IMR-90 (cell line): ENCODE data around the gene HSF2BP. TPM values are rescaled to one million over a fixed set of nuclear protein-coding genes. Genes with fewer than 3 reads are reported as not detected.

ENCODE experiments used
- ATAC-seq: fragments of 200-7000 bp; cut with Tn5 transposase; 2 replicates; pipeline ENCODE4 v1.9.1; 2020; ENCODE audit warnings: low read depth, mild to moderate bottlenecking, moderate library complexity
- BruUV-seq: library from RNA; stranded (reverse); fragments of 400-500 nt; replicated peaks from 2 replicates; lab custom pipeline; 2021; lab: Mats Ljungman, UMichigan
- CTCF ChIA-PET: fragments of 300-600 bp; formaldehyde crosslinking; extraction: SDS; loops from one replicate; lab custom pipeline; 2021; ENCODE audit warnings: antibody characterized with exemption; lab: Yijun Ruan, JAX
- POLR2A ChIA-PET: fragments of 300-600 bp; sonication (Branson Sonifier 250); formaldehyde crosslinking; loops from one replicate; lab custom pipeline; 2022; ENCODE audit warnings: antibody characterized with exemption; ENCODE audit not compliant: unreplicated experiment; lab: Charles Lee
- DNase-seq: peaks from one replicate; pipeline ENCODE4 v3.0.0; 2013
- H2AFZ ChIP-seq: replicated peaks from 2 replicates; pipeline ENCODE3; 2013; ENCODE audit warnings: low read length, mild to moderate bottlenecking; ENCODE audit not compliant: poor library complexity
- H2AK5ac ChIP-seq: 2 replicates; pipeline ENCODE4 v1.6.1; 2013; ENCODE audit warnings: low read depth, low read length, inconsistent platforms
- H2AK9ac ChIP-seq: replicated peaks from 2 replicates; pipeline ENCODE3; 2013; ENCODE audit warnings: mild to moderate bottlenecking, low read depth, low read length, moderate library complexity; ENCODE audit not compliant: poor library complexity
- H2BK120ac ChIP-seq: 2 replicates; pipeline ENCODE4 v1.6.1; 2013; ENCODE audit warnings: low read depth, low read length, inconsistent platforms
- H2BK15ac ChIP-seq: 3 replicates; pipeline ENCODE4 v1.6.1; 2013; ENCODE audit warnings: low read depth, low read length, inconsistent platforms
- H2BK20ac ChIP-seq: 2 replicates; pipeline ENCODE4 v1.6.1; 2013; ENCODE audit warnings: low read depth, mild to moderate bottlenecking, inconsistent platforms, low read length, moderate library complexity
- H2BK5ac ChIP-seq: 2 replicates; pipeline ENCODE4 v1.6.1; 2013; ENCODE audit warnings: mild to moderate bottlenecking, low read depth, low read length, inconsistent platforms; ENCODE audit not compliant: poor library complexity, severe bottlenecking
- H3K14ac ChIP-seq: replicated peaks from 2 replicates; pipeline ENCODE4 v1.6.1; 2013; ENCODE audit warnings: low read depth, low read length, inconsistent platforms
- H3K18ac ChIP-seq: 2 replicates; pipeline ENCODE4 v1.6.1; 2013; ENCODE audit warnings: low read depth, low read length, control low read depth
- H3K23ac ChIP-seq: 2 replicates; pipeline ENCODE4 v1.6.1; 2013; ENCODE audit warnings: low read depth, low read length, inconsistent platforms
- H3K27ac ChIP-seq: 2 replicates; pipeline ENCODE4 v1.5.1; 2013; ENCODE audit warnings: mild to moderate bottlenecking, control low read depth, low read length; ENCODE audit not compliant: insufficient read depth
- H3K27me3 ChIP-seq: 2 replicates; pipeline ENCODE4 v1.6.1; 2013; ENCODE audit warnings: low read length; ENCODE audit not compliant: control insufficient read depth, insufficient read depth
- H3K36me3 ChIP-seq: 2 replicates; pipeline ENCODE4 v1.6.1; 2013; ENCODE audit warnings: low read length, mixed read lengths; ENCODE audit not compliant: control insufficient read depth, insufficient read depth
- H3K4ac ChIP-seq: 2 replicates; pipeline ENCODE4 v1.6.1; 2013; ENCODE audit warnings: low read depth, low read length, inconsistent platforms
- H3K4me1 ChIP-seq: 2 replicates; pipeline ENCODE4 v1.6.1; 2013; ENCODE audit warnings: low read length, mixed read lengths; ENCODE audit not compliant: control insufficient read depth, insufficient read depth
- H3K4me2 ChIP-seq: 2 replicates; pipeline ENCODE4 v1.6.1; 2013; ENCODE audit warnings: low read depth, mild to moderate bottlenecking, control low read depth, low read length, moderate library complexity
- H3K4me3 ChIP-seq: 2 replicates; pipeline ENCODE4 v1.5.1; 2013; ENCODE audit warnings: low read depth, mild to moderate bottlenecking, control low read depth, low read length, moderate library complexity; ENCODE audit not compliant: insufficient read depth
- H3K56ac ChIP-seq: 2 replicates; pipeline ENCODE4 v1.6.1; 2013; ENCODE audit warnings: low read length, inconsistent platforms; ENCODE audit not compliant: insufficient read depth; ENCODE audit errors: extremely low read depth
- H3K79me1 ChIP-seq, 2 experiments: 2 replicates each; pipeline ENCODE4 v1.6.1; 2013; ENCODE audit warnings: low read length in 2 of 2, inconsistent platforms in 1 of 2, low read depth in 1 of 2
- H3K9ac ChIP-seq: 2 replicates; pipeline ENCODE4 v1.6.1; 2013; ENCODE audit warnings: low read depth, low read length, control low read depth
- H3K9me1 ChIP-seq: 2 replicates; pipeline ENCODE4 v1.6.1; 2013; ENCODE audit warnings: low read length, inconsistent platforms; ENCODE audit not compliant: insufficient read depth
- H3K9me3 ChIP-seq: 2 replicates; pipeline ENCODE4 v1.6.1; 2013; ENCODE audit warnings: low read length; ENCODE audit not compliant: control insufficient read depth, insufficient read depth
- H4K20me1 ChIP-seq: 2 replicates; pipeline ENCODE4 v1.6.1; 2013; ENCODE audit warnings: low read length, inconsistent platforms; ENCODE audit not compliant: insufficient read depth
- H4K5ac ChIP-seq: 2 replicates; pipeline ENCODE4 v1.6.1; 2013; ENCODE audit warnings: mild to moderate bottlenecking, low read depth, low read length, control low read depth
- H4K8ac ChIP-seq, 2 experiments: 2 replicates each; pipeline ENCODE4 v1.6.1; 2013; ENCODE audit warnings: low read depth in 2 of 2, low read length in 2 of 2, control low read depth in 1 of 2, inconsistent platforms in 1 of 2
- H4K91ac ChIP-seq: 2 replicates; pipeline ENCODE4 v1.6.1; 2013; ENCODE audit warnings: low read depth, low read length, inconsistent platforms; ENCODE audit not compliant: insufficient read depth
- BHLHE40 ChIP-seq: fragments of 150-350 bp; IDR thresholded peaks from 2 replicates; pipeline ENCODE4 v1.6.1; 2016; ENCODE audit warnings: mild to moderate bottlenecking, low read depth, low read length
- CEBPB ChIP-seq: IDR thresholded peaks from 2 replicates; pipeline ENCODE4 v1.6.1; 2012; ENCODE audit warnings: low read depth, low read length, improper control_type of control experiment
- CHD1 ChIP-seq: IDR thresholded peaks from 2 replicates; pipeline ENCODE4 v1.6.1; 2012; ENCODE audit warnings: low read depth, low read length, improper control_type of control experiment
- CTCF ChIP-seq: conservative IDR thresholded peaks from 2 replicates; pipeline ENCODE4 v1.5.1; 2012; ENCODE audit warnings: mild to moderate bottlenecking, low read depth, low read length, improper control_type of control experiment
- FOS ChIP-seq: fragments of 150-350 bp; IDR thresholded peaks from 2 replicates; pipeline ENCODE4 v1.6.1; 2016; ENCODE audit warnings: low read depth, low read length
- MAFK ChIP-seq: IDR thresholded peaks from 2 replicates; pipeline ENCODE4 v1.6.1; 2012; ENCODE audit warnings: low read depth, low read length, improper control_type of control experiment
- MAZ ChIP-seq: IDR thresholded peaks from 2 replicates; pipeline ENCODE4 v1.6.1; 2012; ENCODE audit warnings: low read depth, mild to moderate bottlenecking, low read length, improper control_type of control experiment, moderate library complexity, borderline replicate concordance
- MXI1 ChIP-seq: IDR thresholded peaks from 2 replicates; pipeline ENCODE4 v1.6.1; 2012; ENCODE audit warnings: low read depth, mild to moderate bottlenecking, low read length, moderate library complexity, borderline replicate concordance
- NFE2L2 ChIP-seq: fragments of 150-350 bp; IDR thresholded peaks from 2 replicates; pipeline ENCODE4 v1.6.1; 2016; ENCODE audit warnings: low read depth, mild to moderate bottlenecking, low read length
- POLR2A ChIP-seq: IDR thresholded peaks from 2 replicates; pipeline ENCODE4 v1.6.1; 2012; ENCODE audit warnings: mild to moderate bottlenecking, low read depth, low read length
- RAD21 ChIP-seq: IDR thresholded peaks from 2 replicates; pipeline ENCODE4 v1.6.1; 2012; ENCODE audit warnings: low read length, improper control_type of control experiment
- RCOR1 ChIP-seq: IDR thresholded peaks from 2 replicates; pipeline ENCODE4 v1.6.1; 2012; ENCODE audit warnings: mild to moderate bottlenecking, low read length, improper control_type of control experiment; ENCODE audit not compliant: insufficient replicate concordance
- RFX5 ChIP-seq: IDR thresholded peaks from 2 replicates; pipeline ENCODE4 v1.8.0; 2012; ENCODE audit warnings: low read depth, mild to moderate bottlenecking, low read length, moderate library complexity
- SMC3 ChIP-seq: fragments of 150-350 bp; IDR thresholded peaks from 2 replicates; pipeline ENCODE4 v1.6.1; 2016; ENCODE audit warnings: low read depth, mild to moderate bottlenecking, antibody characterized with exemption, low read length, moderate library complexity
- USF2 ChIP-seq: fragments of 150-350 bp; IDR thresholded peaks from 2 replicates; pipeline ENCODE4 v1.6.1; 2017; ENCODE audit warnings: mild to moderate bottlenecking, antibody characterized with exemption, low read length, low read depth
- WGBS, 2 experiments: methylation state at CpG; one replicate each; pipeline versions ENCODE4 v1.1.5 to v1.1.7; 2013; ENCODE audit warnings: missing lambda C conversion rate in 2 of 2; ENCODE audit not compliant: insufficient read length in 1 of 2; ENCODE audit errors: extremely low coverage in 2 of 2; 5-methylcytosine and 5-hydroxymethylcytosine counted together
- dilution Hi-C: fragments of 300-500 bp; cut with HindIII; formaldehyde crosslinking; loops from one replicate; pipeline ENCODE4 v1.14.3; 2018; ENCODE audit warnings: low sequenced_read_pairs; ENCODE audit not compliant: unreplicated experiment
- in situ Hi-C: fragments of 300-500 bp; cut with MboI; formaldehyde crosslinking; loops from 3 replicates; pipeline ENCODE4 v1.14.3; 2019; ENCODE audit warnings: low sequenced_read_pairs, inconsistent platforms, mixed read lengths
- intact Hi-C: fragments of 100-400 bp; cut with micrococcal nuclease; formaldehyde crosslinking; loops from 2 replicates; pipeline ENCODE4 v1.10.0; 2022
- polyA plus RNA-seq, 3 experiments: library from polyadenylated mRNA; depleted of rRNA; stranded (reverse); fragments of >200 nt; gene quantifications; 2 replicates each; pipeline ENCODE4 v1.2.3, GENCODE V29; 2012; ENCODE audit warnings: low replicate concordance in 1 of 3
- total RNA-seq: library from RNA; depleted of rRNA; stranded (reverse); fragments of >200 nt; gene quantifications from 2 replicates; pipeline ENCODE4 v1.2.3, GENCODE V29; 2012

Gene HSF2BP
- total and polyA plus RNA-seq, 2 of the 4 experiments (the other 2 are of a cell fraction): 0.87 to 0.90 TPM

DNA sequence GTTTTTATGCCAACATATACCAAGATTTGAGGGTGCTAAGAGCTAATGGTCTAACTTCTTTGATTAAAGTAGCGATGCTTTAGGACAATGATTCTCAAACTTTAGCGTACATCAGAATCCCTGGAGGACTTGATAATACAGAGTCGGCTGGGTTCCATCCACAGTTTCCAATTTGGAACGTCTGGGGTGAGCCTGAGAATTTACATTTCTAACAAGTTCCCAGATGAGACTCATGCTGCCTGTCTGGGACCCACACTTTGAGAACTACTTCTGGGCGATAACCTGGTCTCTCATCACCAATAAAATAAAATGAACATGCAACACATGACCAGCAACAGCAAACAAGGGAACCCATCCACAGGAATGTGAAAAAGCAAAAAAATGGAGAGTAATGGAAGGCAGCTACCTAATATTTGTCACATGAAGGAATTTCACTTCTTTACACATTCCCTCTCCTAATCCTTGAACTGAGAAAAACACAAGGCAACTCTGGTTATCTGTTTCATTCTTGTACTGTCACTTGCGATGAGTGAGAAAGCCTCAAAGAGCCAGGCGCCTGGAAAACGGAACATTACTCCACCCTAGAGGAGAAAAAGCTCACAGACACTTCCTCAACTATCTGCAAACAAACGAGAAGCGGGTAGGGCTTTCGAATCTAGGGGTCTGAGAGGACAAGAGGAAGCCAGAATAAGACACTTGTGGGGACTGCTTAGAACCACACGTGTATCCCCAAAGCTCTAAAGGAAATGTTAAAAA is 14.0 kb downstream of the HSF2BP start:
- no peaks in the 10 kb centered on the region for H3K79me1 ChIP-seq
- BruUV-seq: no TSS peak
- in situ Hi-C loops (loop anchor here (10.0 kb wide), 1 partner anchor 321 kb away; no protein-coding TSS in a partner anchor), dilution Hi-C loops (no loop called here), intact Hi-C loops (loop anchor here (1.0 to 2.0 kb wide), 3 partner anchors 19 to 59 kb away; no protein-coding TSS in a partner anchor)
- no peak overlapping the region for H3K56ac ChIP-seq
- H3K36me3 ChIP-seq: no peaks in the 10 kb centered on the region
- H3K27me3 ChIP-seq: no peaks in the 10 kb centered on the region
- H4K5ac ChIP-seq: peak overlapping the region; percentile 76
- H4K8ac ChIP-seq: 0 out of 4 replicates have a peak overlapping the region, but pooled peaks of 1 of the 2 experiments have one; percentile 23
- no peaks in the 10 kb centered on the region for H3K9me3 ChIP-seq
- H3K4ac ChIP-seq: peak overlapping the region; percentile 5
- peaks cover 7% of the 10 kb centered on the region for H3K4me1 ChIP-seq
- 0 out of 2 replicates have a peak overlapping the region, but pooled peaks have one; percentile 21 for H4K91ac ChIP-seq
- peak overlapping the region; percentile 34 for H2BK120ac ChIP-seq
- peak overlapping the region; percentile 7 for H2BK20ac ChIP-seq
- H3K14ac ChIP-seq: no peak overlapping the region; the same call in 1 of the 2 replicates
- no peaks in the 10 kb centered on the region for H4K20me1 ChIP-seq
- H3K9me1 ChIP-seq: peaks cover under 1% of the 10 kb centered on the region; the same call in 1 of the 2 replicates
- no peak overlapping the region for H2AK9ac ChIP-seq
- ATAC-seq (peak; percentile 68), DNase-seq (peak; percentile 82)
- peak overlapping the region; percentile 33; the same call in 1 of the 2 replicates for H3K9ac ChIP-seq
- H3K4me2 ChIP-seq: peak overlapping the region; percentile 67
- CTCF ChIA-PET: interaction anchor here (0.6 to 1.8 kb wide), 11 partner anchors 11 to 895 kb away, joined by 3 to 7 read pairs (median 4); no protein-coding TSS in a partner anchor
- POLR2A ChIA-PET: no interaction called here
- 0 out of 3 replicates have a peak overlapping the region, but pooled peaks have one; percentile 1 for H2BK15ac ChIP-seq
- WGBS, 2 experiments: 90% methylated on average over 2 of the region's 12 CpGs; no CpG with 5 or more reads in 1 of the 2 experiments
- no peak overlapping the region for H2AFZ ChIP-seq
- H2AK5ac ChIP-seq: peak overlapping the region; percentile 10; the same call in 1 of the 2 replicates
- peak overlapping the region; percentile 81 for H3K18ac ChIP-seq
- no peak overlapping the region; the same call in 1 of the 2 replicates for H3K4me3 ChIP-seq
- H3K23ac ChIP-seq: no peak overlapping the region
- H2BK5ac ChIP-seq: peak overlapping the region; percentile 30
- peak overlapping the region; percentile 12; the same call in 1 of the 2 replicates for H3K27ac ChIP-seq
- TF ChIP-seq USF2 (peak; percentile 20; the same call in 1 of the 2 replicates), CTCF (peak; percentile 88), POLR2A (0 out of 2 replicates have a peak, but pooled peaks have one; percentile 38), BHLHE40 (no peak), NFE2L2 (no peak), MAFK (no peak), MAZ (no peak), CEBPB (no peak), CHD1 (0 out of 2 replicates have a peak, but pooled peaks have one; percentile 65), RFX5 (no peak), RCOR1 (no peak), MXI1 (no peak), FOS (no peak), RAD21 (peak; percentile 88), SMC3 (peak; percentile 87)
